COLO668 (cell line): ENCODE data around the gene CRYBA1.

ENCODE experiments used
- DNase-seq: peaks from one replicate; lab custom pipeline; 2025; ENCODE audit not compliant: unreplicated experiment; lab: John Stamatoyannopoulos, UW

CRYBA1 gene

DNA sequence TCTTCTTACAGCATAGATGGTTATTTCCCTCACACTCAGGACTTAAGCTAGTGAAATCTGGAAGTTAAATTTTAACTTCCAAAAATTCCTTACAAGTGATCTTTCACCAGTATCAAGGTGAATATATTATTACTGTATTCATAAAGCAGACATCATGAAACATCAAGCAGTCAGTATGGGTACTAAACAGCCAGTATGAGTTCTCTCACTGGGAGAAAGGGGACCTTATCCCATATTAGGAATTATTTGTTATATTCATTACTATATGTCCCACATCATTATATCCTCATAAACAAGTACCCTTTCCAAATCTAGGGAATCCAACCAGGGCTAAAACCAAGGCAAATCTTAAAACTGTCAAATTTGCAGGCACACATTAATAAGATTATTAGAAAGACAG, 32.0 kb downstream of the CRYBA1 start:
- DNase-seq, result no peak

DNA sequence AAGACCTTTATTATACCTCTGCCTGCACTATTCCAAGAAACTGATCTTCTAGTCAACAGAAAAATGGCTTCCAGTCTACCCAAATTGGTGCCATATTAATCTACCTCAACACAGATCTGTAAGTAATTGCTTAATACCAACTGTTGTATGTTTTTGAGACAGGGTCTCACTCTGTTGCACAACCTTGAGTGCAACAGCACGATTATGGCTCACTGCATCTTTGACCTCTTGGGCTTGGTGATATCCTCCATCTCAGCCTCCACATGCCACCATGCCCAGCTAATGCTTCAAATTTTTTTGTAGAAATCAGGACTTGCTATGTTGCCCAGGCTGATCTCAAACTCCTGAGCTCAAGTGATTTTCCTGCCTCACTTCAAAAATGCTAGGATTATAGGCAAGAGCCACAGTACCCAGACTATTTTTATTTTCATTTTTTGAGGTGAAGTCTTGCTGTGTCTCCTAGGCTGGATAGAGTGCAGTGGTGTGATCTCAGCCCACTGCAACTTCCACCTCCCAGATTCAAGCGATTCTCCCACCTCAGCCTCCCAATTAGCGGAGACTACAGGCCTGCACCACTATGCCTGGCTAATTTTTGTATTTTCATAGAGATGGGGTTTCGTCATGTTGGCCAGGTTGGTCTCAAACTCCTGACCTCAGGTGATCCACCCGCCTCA, 32.9 kb downstream of the CRYBA1 start:
- no peak for DNase-seq

GRCh38 chr17:29283496-29283895, 36.8 kb downstream of the CRYBA1 start:
- no peak for DNase-seq

DNA sequence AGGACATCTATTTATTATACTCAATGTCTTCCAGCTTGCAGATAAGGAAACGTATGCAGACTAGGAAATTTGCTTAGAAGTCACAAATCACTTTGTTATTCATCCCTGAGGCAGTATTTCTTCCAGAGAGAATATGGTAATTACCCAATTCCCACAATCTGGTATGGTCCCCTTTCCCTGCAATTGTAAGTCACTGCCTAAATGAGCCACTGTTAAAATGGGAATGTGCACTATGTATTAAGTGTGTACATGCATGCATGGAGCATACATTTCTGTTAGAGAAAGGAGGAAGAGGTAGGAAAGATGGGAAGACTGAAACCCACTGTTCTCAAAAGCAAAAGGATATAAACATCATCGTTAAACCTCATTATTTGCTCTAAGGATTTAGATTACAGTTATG, 37.3 kb downstream of the CRYBA1 start:
- DNase-seq, result no peak

DNA sequence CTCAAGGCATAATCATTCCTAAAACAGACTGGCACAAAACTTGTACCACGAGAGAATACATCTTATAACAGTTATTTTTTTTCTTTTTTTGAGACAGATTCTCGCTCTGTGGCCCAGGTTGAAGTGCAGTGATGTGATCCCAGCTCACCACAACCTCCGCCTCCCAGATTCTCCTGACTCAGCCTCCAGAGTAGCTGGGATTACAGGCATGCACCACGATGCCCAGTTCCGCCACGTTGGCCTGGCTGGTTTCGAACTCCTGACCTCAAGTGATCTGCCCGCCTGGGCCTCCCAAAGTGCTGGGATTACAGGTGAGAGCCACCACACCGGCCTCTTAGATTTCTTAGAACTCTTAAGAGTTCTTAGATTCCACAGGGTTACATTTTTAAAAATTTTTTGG, 43.2 kb downstream of the CRYBA1 start:
- no peak for DNase-seq

DNA sequence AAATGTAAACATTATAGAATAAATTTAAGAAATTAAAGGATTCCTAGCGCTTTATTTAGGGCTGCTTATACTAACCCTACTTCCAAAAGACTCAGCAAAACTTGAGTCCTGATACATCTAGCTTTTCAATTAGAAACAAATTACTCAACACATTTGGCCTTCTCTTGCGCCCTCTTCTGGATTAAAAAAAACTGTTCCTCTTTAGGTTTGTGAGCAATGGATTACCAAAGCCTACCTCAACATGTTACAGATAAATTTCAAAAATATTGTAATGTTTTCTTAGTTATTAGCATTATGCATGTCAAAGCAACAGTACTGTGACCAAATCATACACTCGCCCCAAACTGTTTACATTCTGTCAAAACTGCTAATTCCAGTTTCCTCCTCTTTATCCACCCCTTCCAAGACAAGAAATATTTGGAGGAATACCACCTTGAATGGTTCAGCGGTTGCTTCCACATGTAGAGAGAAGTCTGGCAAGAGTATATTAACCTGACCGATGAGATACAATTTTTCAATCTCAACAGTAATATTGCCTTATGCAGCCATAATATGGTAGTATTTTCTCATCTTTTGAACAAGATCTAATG, 44.6 kb downstream of the CRYBA1 start:
- peak; percentile 3 for DNase-seq

- peak; percentile 53 for DNase-seq
These were observed 45.7 kb downstream of the CRYBA1 start for GRCh38 chr17:29292071-29292991.

GRCh38 chr17:29292992-29293889, 46.6 kb downstream of the CRYBA1 start:
- peak; percentile 64 for DNase-seq

- peak; percentile 96 for DNase-seq
These were observed 47.4 kb downstream of the CRYBA1 start, which contains the start of gene NUFIP2 for GRCh38 chr17:29293890-29294579. NUFIP2 (minus strand) TSS chr17:29294148; CDS start chr17:29294059, 89 bp downstream.

DNA sequence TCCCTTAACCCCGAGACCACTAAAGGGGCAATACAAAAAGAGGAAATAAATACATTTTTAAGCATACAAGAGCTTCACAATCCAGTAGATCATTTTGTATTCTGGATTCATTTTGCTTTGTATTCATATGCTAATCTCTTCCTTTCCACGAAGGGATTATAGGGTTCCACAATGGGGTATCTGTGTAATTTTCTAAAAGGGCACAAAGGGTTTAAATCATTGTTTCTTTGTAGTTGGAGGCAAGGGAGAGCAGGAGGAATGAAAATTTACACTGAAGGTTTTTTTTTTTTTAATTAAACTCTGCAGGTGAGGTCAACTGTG, 47.9 kb downstream of the CRYBA1 start:
- DNase-seq, result no peak

GRCh38 chr17:29295420-29295819, 48.8 kb downstream of the CRYBA1 start:
- no peak for DNase-seq

- no peak for DNase-seq
These were observed 52.4 kb downstream of the CRYBA1 start for GRCh38 chr17:29299031-29299430.

- no peak for DNase-seq
These were observed 56.7 kb downstream of the CRYBA1 start for GRCh38 chr17:29303386-29303785.
